HCT116 (cell line): Measurements from ENCODE around the gene ATG4C. TPM values are rescaled to one million over a fixed set of nuclear protein-coding genes. Genes with fewer than 3 reads are reported as not detected.
"Not testable (repeated sequence)": the region's sequence is repeated elsewhere in the genome, so short reads cannot be mapped to it uniquely, and the experiment has no call there.

Experiments
- ATAC-seq: fragments of 200-7000 bp; cut with Tn5 transposase; 2 replicates; pipeline ENCODE4 v1.9.1; 2020; ENCODE audit warnings: mild to moderate bottlenecking, moderate library complexity
- BruUV-seq: library from RNA; stranded (reverse); fragments of 400-500 nt; replicated peaks from 2 replicates; lab custom pipeline; 2021; lab: Mats Ljungman, UMichigan
- CTCF ChIA-PET: fragments of 300-600 bp; sonication (Branson Sonifier 250); formaldehyde crosslinking; loops from one replicate; lab custom pipeline; 2021; ENCODE audit warnings: antibody characterized with exemption; lab: Charles Lee
- POLR2A ChIA-PET: fragments of 300-600, 350-600 bp; sonication (Branson Sonifier 250); formaldehyde crosslinking; loops from one replicate; lab custom pipeline; 2021; ENCODE audit warnings: antibody characterized with exemption; lab: Charles Lee
- RAD21 ChIA-PET, 2 experiments: fragments of 300-600 bp; sonication (Branson Sonifier 250); formaldehyde crosslinking; loops; one replicate each; lab custom pipeline; 2023; ENCODE audit warnings: low total read pairs in 2 of 2; ENCODE audit not compliant: uncharacterized antibody in 2 of 2, unreplicated experiment in 2 of 2, low non-redundant PET in 1 of 2; lab: Charles Lee
- DNase-seq: peaks from one replicate; pipeline ENCODE4 v3.0.0-alpha.2; 2010; ENCODE audit warnings: low read depth, low spot score
- H2AFZ ChIP-seq: fragments of 200-600 bp; shearing (Covaris generic), sonication (generic); 2 replicates; pipeline ENCODE4 v1.6.1; 2017; ENCODE audit warnings: low read depth, mixed run types, mixed read lengths, antibody characterized with exemption, low read length; ENCODE audit not compliant: poor library complexity, severe bottlenecking
- H3K27ac ChIP-seq: 2 replicates; pipeline ENCODE4 v1.5.1; 2012; ENCODE audit warnings: low read depth, low read length
- H3K27me3 ChIP-seq: fragments of 200-600 bp; sonication (generic); 2 replicates; pipeline ENCODE4 v1.6.1; 2016; ENCODE audit warnings: mixed run types, low read length, mixed read lengths; ENCODE audit not compliant: insufficient read depth
- H3K36me3 ChIP-seq, 2 experiments: fragments of 200-500 bp in 1 of 2; fragments of 200-600 bp in 1 of 2; sonication (Bioruptor generic) in 1 of 2; sonication (generic) in 1 of 2; 2 replicates each; pipeline versions ENCODE4 v1.5.1 to v1.6.1; 2014 to 2016; ENCODE audit warnings: low read length in 2 of 2, inconsistent platforms in 1 of 2, mixed read lengths in 1 of 2, mixed run types in 1 of 2; ENCODE audit not compliant: insufficient read depth in 2 of 2, control insufficient read depth in 1 of 2
- H3K4me1 ChIP-seq, 2 experiments: fragments of 200-600 bp in 1 of 2; sonication (generic) in 1 of 2; 2 replicates each; pipeline versions ENCODE4 v1.5.1 to v1.6.1; 2012 to 2017; ENCODE audit warnings: low read length in 2 of 2, inconsistent platforms in 1 of 2, mild to moderate bottlenecking in 1 of 2, mixed read lengths in 1 of 2, mixed run types in 1 of 2, moderate library complexity in 1 of 2; ENCODE audit not compliant: insufficient read depth in 2 of 2, control insufficient read depth in 1 of 2
- H3K4me2 ChIP-seq: fragments of 200-600 bp; sonication (generic); 2 replicates; pipeline ENCODE4 v1.6.1; 2017; ENCODE audit warnings: mixed run types, low read length, mixed read lengths
- H3K4me3 ChIP-seq, 2 experiments: fragments of 200-600 bp in 1 of 2; sonication (generic) in 1 of 2; replicated peaks in 1 of 2; 2 replicates each; pipeline ENCODE4 v1.5.1; 2011 to 2016; ENCODE audit warnings: low read length in 2 of 2, control low read depth in 1 of 2, low read depth in 1 of 2, mild to moderate bottlenecking in 1 of 2, mixed read lengths in 1 of 2, mixed run types in 1 of 2
- H3K79me2 ChIP-seq: fragments of 200-600 bp; sonication (generic); 2 replicates; pipeline ENCODE4 v1.6.1; 2017; ENCODE audit warnings: mild to moderate bottlenecking, mixed run types, low read length, moderate library complexity, mixed read lengths; ENCODE audit not compliant: insufficient read depth
- H3K9ac ChIP-seq: fragments of 200-600 bp; sonication (generic); 2 replicates; pipeline ENCODE4 v1.6.1; 2016; ENCODE audit warnings: low read length, mixed read lengths
- H3K9me2 ChIP-seq: fragments of 200-600 bp; sonication (generic), shearing (Covaris generic); 2 replicates; pipeline ENCODE4 v1.6.1; 2017; ENCODE audit warnings: mixed run types, mild to moderate bottlenecking, moderate library complexity; ENCODE audit not compliant: insufficient read depth
- H3K9me3 ChIP-seq, 2 experiments: fragments of 200-500 bp in 1 of 2; fragments of 200-600 bp in 1 of 2; sonication (Bioruptor generic) in 1 of 2; sonication (generic) in 1 of 2; 2 replicates each; pipeline ENCODE4 v1.6.1; 2014 to 2017; ENCODE audit warnings: low read length in 2 of 2, mixed read lengths in 2 of 2, inconsistent platforms in 1 of 2, low read depth in 1 of 2, mild to moderate bottlenecking in 1 of 2, mixed run types in 1 of 2, moderate library complexity in 1 of 2; ENCODE audit not compliant: control insufficient read depth in 1 of 2, insufficient read depth in 1 of 2
- H4K20me1 ChIP-seq: fragments of 200-600 bp; sonication (generic), shearing (Covaris generic); 2 replicates; pipeline ENCODE4 v1.6.1; 2017; ENCODE audit warnings: mixed run types, mild to moderate bottlenecking, moderate library complexity; ENCODE audit not compliant: insufficient read depth
- EGR1 ChIP-seq: IDR thresholded peaks from 2 replicates; pipeline ENCODE4 v1.6.1; 2012; ENCODE audit warnings: low read depth
- FOSL1 ChIP-seq: IDR thresholded peaks from 2 replicates; pipeline ENCODE4 v1.6.1; 2012; ENCODE audit warnings: low read depth
- intact Hi-C: fragments of 100-400 bp; cut with micrococcal nuclease; formaldehyde crosslinking; loops from 2 replicates; pipeline ENCODE4 v1.10.0; 2022
- total RNA-seq: library from RNA; stranded (reverse); gene quantifications from one replicate; pipeline ENCODE4 v1.2.1, GENCODE V29; 2021; ENCODE audit not compliant: unreplicated experiment
- TF ChIP-seq, protein P1 (sequence below), 3 experiments: fragments of 200-600 bp in 1 of 3; sonication (generic) in 1 of 3; IDR thresholded peaks in 2 of 3; conservative IDR thresholded peaks in 1 of 3; 2 replicates each; pipeline ENCODE4 v1.5.1; 2012 to 2017; ENCODE audit warnings: low read depth in 2 of 3, low read length in 2 of 3, antibody characterized with exemption in 1 of 3, borderline replicate concordance in 1 of 3, control low read depth in 1 of 3, mild to moderate bottlenecking in 1 of 3, mixed read lengths in 1 of 3, mixed run types in 1 of 3, moderate library complexity in 1 of 3; ENCODE audit not compliant: insufficient read depth in 1 of 3
- TF ChIP-seq, protein P2 (sequence below): IDR thresholded peaks from 2 replicates; pipeline ENCODE4 v1.6.1; 2011; ENCODE audit warnings: mild to moderate bottlenecking, low read length, moderate library complexity; ENCODE audit not compliant: insufficient replicate concordance; ENCODE audit errors: extremely low read depth

The ATG4C gene
- total RNA-seq, 1 experiment from 2014 or later, result 11.8 TPM

- no peaks in the 10 kb centered on the region for H3K27me3 ChIP-seq
- TF ChIP-seq, protein P1, sequence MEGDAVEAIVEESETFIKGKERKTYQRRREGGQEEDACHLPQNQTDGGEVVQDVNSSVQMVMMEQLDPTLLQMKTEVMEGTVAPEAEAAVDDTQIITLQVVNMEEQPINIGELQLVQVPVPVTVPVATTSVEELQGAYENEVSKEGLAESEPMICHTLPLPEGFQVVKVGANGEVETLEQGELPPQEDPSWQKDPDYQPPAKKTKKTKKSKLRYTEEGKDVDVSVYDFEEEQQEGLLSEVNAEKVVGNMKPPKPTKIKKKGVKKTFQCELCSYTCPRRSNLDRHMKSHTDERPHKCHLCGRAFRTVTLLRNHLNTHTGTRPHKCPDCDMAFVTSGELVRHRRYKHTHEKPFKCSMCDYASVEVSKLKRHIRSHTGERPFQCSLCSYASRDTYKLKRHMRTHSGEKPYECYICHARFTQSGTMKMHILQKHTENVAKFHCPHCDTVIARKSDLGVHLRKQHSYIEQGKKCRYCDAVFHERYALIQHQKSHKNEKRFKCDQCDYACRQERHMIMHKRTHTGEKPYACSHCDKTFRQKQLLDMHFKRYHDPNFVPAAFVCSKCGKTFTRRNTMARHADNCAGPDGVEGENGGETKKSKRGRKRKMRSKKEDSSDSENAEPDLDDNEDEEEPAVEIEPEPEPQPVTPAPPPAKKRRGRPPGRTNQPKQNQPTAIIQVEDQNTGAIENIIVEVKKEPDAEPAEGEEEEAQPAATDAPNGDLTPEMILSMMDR (IDR thresholded peaks at IDR 0.05 in 2 of 3, conservative IDR thresholded peaks at IDR 0.05 in 1 of 3; ENCODE audit: borderline replicate concordance in 1 of 3, insufficient read depth in 1 of 3, low read depth in 2 of 3, low read length in 2 of 3), result no peak
- TF ChIP-seq, protein P2, sequence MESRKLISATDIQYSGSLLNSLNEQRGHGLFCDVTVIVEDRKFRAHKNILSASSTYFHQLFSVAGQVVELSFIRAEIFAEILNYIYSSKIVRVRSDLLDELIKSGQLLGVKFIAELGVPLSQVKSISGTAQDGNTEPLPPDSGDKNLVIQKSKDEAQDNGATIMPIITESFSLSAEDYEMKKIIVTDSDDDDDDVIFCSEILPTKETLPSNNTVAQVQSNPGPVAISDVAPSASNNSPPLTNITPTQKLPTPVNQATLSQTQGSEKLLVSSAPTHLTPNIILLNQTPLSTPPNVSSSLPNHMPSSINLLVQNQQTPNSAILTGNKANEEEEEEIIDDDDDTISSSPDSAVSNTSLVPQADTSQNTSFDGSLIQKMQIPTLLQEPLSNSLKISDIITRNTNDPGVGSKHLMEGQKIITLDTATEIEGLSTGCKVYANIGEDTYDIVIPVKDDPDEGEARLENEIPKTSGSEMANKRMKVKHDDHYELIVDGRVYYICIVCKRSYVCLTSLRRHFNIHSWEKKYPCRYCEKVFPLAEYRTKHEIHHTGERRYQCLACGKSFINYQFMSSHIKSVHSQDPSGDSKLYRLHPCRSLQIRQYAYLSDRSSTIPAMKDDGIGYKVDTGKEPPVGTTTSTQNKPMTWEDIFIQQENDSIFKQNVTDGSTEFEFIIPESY, result no peak
- TF ChIP-seq EGR1 (no peak), FOSL1 (peak; percentile 27; the same call in 1 of the 2 replicates)
- no peak overlapping the region for H3K27ac ChIP-seq
- H3K4me3 ChIP-seq, result no peak overlapping the region
- no peaks in the 10 kb centered on the region for H3K9me3 ChIP-seq
- no peaks in the 10 kb centered on the region for H3K9me2 ChIP-seq
- no peak for ATAC-seq
- BruUV-seq, result no TSS peak
- ChIA-PET RAD21 (no interaction called here), POLR2A (no interaction called here), CTCF (interaction anchor here (1.6 to 1.8 kb wide), 2 partner anchors 11 to 228 kb away, joined by 4 to 6 read pairs; no protein-coding TSS in a partner anchor)
- no peak overlapping the region; the same call in 1 of the 2 replicates for H3K4me2 ChIP-seq
- H3K79me2 ChIP-seq, result no peaks in the 10 kb centered on the region
- intact Hi-C loops, result no loop called here
- no peak overlapping the region for H3K9ac ChIP-seq
- peaks cover 0 to 7% of the 10 kb centered on the region in 2 experiments; a peak in 3 of 4 replicates for H3K4me1 ChIP-seq
- H2AFZ ChIP-seq, result peak overlapping the region; percentile 70
- DNase-seq, result no peak
- H4K20me1 ChIP-seq, result no peaks in the 10 kb centered on the region
- H3K36me3 ChIP-seq, result no peaks in the 10 kb centered on the region
Observed at GRCh38 chr1:62735491-62736171, 48.3 kb upstream of the ATG4C start.

DNA sequence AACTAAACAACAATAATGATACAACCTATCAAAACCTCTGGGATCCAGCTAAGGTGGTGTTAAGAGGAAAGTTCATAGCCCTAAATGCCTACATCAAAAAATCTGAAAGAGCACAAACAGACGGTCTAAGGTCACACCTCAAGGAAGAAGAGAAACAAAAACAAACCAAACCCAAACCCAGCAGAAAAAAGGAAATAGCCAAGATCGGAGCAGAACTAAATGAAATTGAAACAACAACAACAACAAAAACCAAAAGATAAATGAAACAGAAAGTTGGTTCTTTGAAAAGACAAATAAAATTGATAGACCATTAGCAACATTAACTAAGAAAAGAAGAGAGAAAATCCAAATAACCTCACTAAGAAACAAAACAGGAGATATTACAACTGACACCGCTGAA lies 43.2 kb upstream of the ATG4C start:
- DNase-seq, BruUV-seq, RAD21 ChIA-PET, H3K27ac ChIP-seq, H3K27me3 ChIP-seq, H3K9me2 ChIP-seq, H2AFZ ChIP-seq, H3K9me3 ChIP-seq, H3K4me3 ChIP-seq, H3K4me1 ChIP-seq, intact Hi-C loops, H3K9ac ChIP-seq, H3K79me2 ChIP-seq, POLR2A ChIA-PET, H3K4me2 ChIP-seq, H3K36me3 ChIP-seq, ATAC-seq, H4K20me1 ChIP-seq, CTCF ChIA-PET: not testable (repeated sequence)
